K562 (cell line): ENCODE measurements around the gene CNTRL. TPM values are rescaled to one million over a fixed set of nuclear protein-coding genes. Genes with fewer than 3 reads are reported as not detected.
A peak's percentile ranks its signal among the peaks of the same experiment; 100 is the strongest.

Experiments used
- MAFK ChIP-seq: IDR thresholded peaks from 2 replicates; pipeline ENCODE4 v1.6.1; 2011; ENCODE audit warnings: low read length, improper control_type of control experiment
- MIER1 ChIP-seq: fragments of 450-650 bp; IDR thresholded peaks from 2 replicates; pipeline ENCODE4 v1.6.1; 2016; ENCODE audit warnings: antibody characterized with exemption, mild to moderate bottlenecking, low read depth
- SP1 ChIP-seq: sonication (generic); formaldehyde crosslinking; IDR thresholded peaks from 2 replicates; pipeline ENCODE4 v1.8.1; 2022; ENCODE audit warnings: mild to moderate bottlenecking, missing genetic modification reagents
- ZBTB40 ChIP-seq, 2 experiments: fragments of 450-650 bp in 1 of 2; sonication (generic) in 1 of 2; formaldehyde crosslinking in 1 of 2; IDR thresholded peaks; 2 replicates each; pipeline versions ENCODE4 v1.7.1 to v1.9.0; 2016 to 2022; ENCODE audit warnings: inconsistent platforms in 1 of 2, mild to moderate bottlenecking in 1 of 2, missing genetic modification reagents in 1 of 2
- ZKSCAN1 ChIP-seq: fragments of 150-350 bp; IDR thresholded peaks from 2 replicates; pipeline ENCODE4 v1.6.1; 2016; ENCODE audit warnings: low read depth, low read length
- polyA plus RNA-seq, 8 experiments: library from polyadenylated mRNA; depleted of rRNA in 4 of 8; stranded (reverse) in 5 of 8; unstranded in 3 of 8; fragments of >200 nt; fragmentation: Nextera tagmentation in 2 of 8; fragmentation: Illumina TruSeq in 1 of 8; extraction: Ambion mirVana in 2 of 8; extraction: Trizol in 1 of 8; gene quantifications; 2 replicates each; pipeline versions ENCODE4 v1.2.1 to v1.2.3, GENCODE V29; 2011 to 2014; ENCODE audit warnings: inconsistent platforms in 1 of 8, missing spikeins in 1 of 8
- total RNA-seq, 7 experiments: library from RNA; depleted of rRNA in 6 of 7; stranded (reverse); fragments of >200 nt in 6 of 7; fragmentation: Illumina TruSeq in 2 of 7; extraction: Trizol in 2 of 7; gene quantifications; 2 replicates each; pipeline versions ENCODE4 v1.2.1 to v1.2.3, GENCODE V29; 2011 to 2021; ENCODE audit warnings: low replicate concordance in 1 of 7
- TF ChIP-seq, protein P1 (sequence below): fragments of 450-650 bp; IDR thresholded peaks from 2 replicates; pipeline ENCODE4 v1.6.1; 2017; ENCODE audit warnings: antibody characterized with exemption, mild to moderate bottlenecking
- TF ChIP-seq, protein P2 (sequence below), 2 experiments: IDR thresholded peaks; 2 replicates each; pipeline ENCODE4 v1.6.1; 2012; ENCODE audit warnings: improper control_type of control experiment in 2 of 2, low read depth in 2 of 2, low read length in 2 of 2, borderline replicate concordance in 1 of 2
- TF ChIP-seq, protein P3 (sequence below): sonication (generic); formaldehyde crosslinking; IDR thresholded peaks from 2 replicates; pipeline ENCODE4 v1.8.0; 2022; ENCODE audit warnings: missing genetic modification reagents, mild to moderate bottlenecking, moderate library complexity, borderline replicate concordance

The CNTRL gene
- total and polyA plus RNA-seq, 9 of the 15 experiments (the other 6 are each of a cell fraction or from before 2014, with no cell fraction given), result 9.2 to 28.9 (median 20.5) TPM

DNA sequence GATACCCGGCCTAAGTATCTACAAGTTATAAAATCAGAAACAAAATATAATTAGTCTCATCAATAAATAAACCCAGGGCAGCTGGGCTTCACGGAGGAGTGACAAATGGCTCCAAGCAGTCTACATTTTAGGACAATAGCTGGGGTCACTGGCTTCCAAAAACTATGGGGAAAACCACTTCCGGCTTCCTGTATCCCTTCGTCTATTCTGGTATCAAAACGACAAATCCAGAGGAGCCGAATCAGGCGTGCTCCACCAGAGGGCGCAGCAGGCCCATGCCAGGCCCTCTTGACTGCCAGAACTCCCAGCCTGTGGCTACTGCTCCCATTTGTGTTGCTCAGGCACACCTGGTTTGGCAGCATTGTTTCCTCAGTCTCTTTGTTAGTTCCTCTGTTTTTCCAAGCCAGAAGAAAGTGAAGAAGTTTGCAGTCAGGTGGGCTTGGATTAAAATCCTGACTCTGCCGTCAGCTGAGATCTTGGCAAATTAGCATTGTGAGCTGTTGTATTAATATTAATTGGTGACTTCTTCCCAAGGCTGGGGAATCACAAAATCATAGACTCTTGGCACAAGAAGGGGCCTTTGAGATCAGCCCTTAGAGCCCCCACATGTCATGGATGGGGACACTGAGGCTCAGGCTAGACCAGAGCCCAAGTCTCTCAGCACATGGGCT lies 138.5 kb downstream of the CNTRL start (continued):
- TF ChIP-seq MIER1, result no peak
- TF ChIP-seq, protein P1, sequence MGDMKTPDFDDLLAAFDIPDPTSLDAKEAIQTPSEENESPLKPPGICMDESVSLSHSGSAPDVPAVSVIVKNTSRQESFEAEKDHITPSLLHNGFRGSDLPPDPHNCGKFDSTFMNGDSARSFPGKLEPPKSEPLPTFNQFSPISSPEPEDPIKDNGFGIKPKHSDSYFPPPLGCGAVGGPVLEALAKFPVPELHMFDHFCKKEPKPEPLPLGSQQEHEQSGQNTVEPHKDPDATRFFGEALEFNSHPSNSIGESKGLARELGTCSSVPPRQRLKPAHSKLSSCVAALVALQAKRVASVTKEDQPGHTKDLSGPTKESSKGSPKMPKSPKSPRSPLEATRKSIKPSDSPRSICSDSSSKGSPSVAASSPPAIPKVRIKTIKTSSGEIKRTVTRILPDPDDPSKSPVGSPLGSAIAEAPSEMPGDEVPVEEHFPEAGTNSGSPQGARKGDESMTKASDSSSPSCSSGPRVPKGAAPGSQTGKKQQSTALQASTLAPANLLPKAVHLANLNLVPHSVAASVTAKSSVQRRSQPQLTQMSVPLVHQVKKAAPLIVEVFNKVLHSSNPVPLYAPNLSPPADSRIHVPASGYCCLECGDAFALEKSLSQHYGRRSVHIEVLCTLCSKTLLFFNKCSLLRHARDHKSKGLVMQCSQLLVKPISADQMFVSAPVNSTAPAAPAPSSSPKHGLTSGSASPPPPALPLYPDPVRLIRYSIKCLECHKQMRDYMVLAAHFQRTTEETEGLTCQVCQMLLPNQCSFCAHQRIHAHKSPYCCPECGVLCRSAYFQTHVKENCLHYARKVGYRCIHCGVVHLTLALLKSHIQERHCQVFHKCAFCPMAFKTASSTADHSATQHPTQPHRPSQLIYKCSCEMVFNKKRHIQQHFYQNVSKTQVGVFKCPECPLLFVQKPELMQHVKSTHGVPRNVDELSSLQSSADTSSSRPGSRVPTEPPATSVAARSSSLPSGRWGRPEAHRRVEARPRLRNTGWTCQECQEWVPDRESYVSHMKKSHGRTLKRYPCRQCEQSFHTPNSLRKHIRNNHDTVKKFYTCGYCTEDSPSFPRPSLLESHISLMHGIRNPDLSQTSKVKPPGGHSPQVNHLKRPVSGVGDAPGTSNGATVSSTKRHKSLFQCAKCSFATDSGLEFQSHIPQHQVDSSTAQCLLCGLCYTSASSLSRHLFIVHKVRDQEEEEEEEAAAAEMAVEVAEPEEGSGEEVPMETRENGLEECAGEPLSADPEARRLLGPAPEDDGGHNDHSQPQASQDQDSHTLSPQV, result peak; percentile 71
- TF ChIP-seq MAFK, result 0 out of 2 replicates have a peak, but pooled peaks have one; percentile 8
- TF ChIP-seq ZKSCAN1, result 0 out of 2 replicates have a peak, but pooled peaks have one; percentile 47
- TF ChIP-seq, protein P2, sequence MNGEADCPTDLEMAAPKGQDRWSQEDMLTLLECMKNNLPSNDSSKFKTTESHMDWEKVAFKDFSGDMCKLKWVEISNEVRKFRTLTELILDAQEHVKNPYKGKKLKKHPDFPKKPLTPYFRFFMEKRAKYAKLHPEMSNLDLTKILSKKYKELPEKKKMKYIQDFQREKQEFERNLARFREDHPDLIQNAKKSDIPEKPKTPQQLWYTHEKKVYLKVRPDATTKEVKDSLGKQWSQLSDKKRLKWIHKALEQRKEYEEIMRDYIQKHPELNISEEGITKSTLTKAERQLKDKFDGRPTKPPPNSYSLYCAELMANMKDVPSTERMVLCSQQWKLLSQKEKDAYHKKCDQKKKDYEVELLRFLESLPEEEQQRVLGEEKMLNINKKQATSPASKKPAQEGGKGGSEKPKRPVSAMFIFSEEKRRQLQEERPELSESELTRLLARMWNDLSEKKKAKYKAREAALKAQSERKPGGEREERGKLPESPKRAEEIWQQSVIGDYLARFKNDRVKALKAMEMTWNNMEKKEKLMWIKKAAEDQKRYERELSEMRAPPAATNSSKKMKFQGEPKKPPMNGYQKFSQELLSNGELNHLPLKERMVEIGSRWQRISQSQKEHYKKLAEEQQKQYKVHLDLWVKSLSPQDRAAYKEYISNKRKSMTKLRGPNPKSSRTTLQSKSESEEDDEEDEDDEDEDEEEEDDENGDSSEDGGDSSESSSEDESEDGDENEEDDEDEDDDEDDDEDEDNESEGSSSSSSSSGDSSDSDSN (IDR thresholded peaks at IDR 0.05; ENCODE audit: borderline replicate concordance in 1 of 2, low read depth in 2 of 2, low read length in 2 of 2), result 0 out of 4 replicates have a peak, but pooled peaks of 1 of the 2 experiments have one; percentile 30
- peak; percentile 59; the same call in 1 of the 2 replicates for TF ChIP-seq ZBTB40 (IDR thresholded peaks at IDR 0.05)
- no peak for TF ChIP-seq ZBTB40 (CRISPR knock-in tag; IDR thresholded peaks at IDR 0.05)
- TF ChIP-seq SP1 (CRISPR knock-in tag), result peak; percentile 29; the same call in 1 of the 2 replicates
- TF ChIP-seq, protein P3, sequence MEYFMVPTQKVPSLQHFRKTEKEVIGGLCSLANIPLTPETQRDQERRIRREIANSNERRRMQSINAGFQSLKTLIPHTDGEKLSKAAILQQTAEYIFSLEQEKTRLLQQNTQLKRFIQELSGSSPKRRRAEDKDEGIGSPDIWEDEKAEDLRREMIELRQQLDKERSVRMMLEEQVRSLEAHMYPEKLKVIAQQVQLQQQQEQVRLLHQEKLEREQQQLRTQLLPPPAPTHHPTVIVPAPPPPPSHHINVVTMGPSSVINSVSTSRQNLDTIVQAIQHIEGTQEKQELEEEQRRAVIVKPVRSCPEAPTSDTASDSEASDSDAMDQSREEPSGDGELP (CRISPR knock-in tag), result peak; percentile 50; the same call in 1 of the 2 replicates
